Duodenal mucosa (tissue), 2 donors: ENCODE measurements around the gene SPRED3.
A peak's percentile ranks its signal among the peaks of the same experiment; 100 is the strongest.
"Not testable (repeated sequence)": the region's sequence is repeated elsewhere in the genome, so short reads cannot be mapped to it uniquely, and the experiment has no call there.

ENCODE experiments used
- H3K27ac ChIP-seq: one replicate; pipeline ENCODE4 v1.7.0; 2013; ENCODE audit warnings: low read depth, low read length
- H3K27me3 ChIP-seq, 2 donors: one replicate each; pipeline ENCODE4 v1.7.0; 2013; ENCODE audit warnings: low read length in 2 of 2, control low read depth in 1 of 2; ENCODE audit not compliant: insufficient read depth in 2 of 2, control insufficient read depth in 1 of 2
- H3K36me3 ChIP-seq, 2 donors: one replicate each; pipeline ENCODE4 v1.7.0; 2013; ENCODE audit warnings: low read length in 2 of 2, control low read depth in 1 of 2; ENCODE audit not compliant: insufficient read depth in 2 of 2, control insufficient read depth in 1 of 2
- H3K4me1 ChIP-seq, 2 donors: one replicate each; pipeline ENCODE4 v1.7.0; 2013; ENCODE audit warnings: low read length in 2 of 2, control low read depth in 1 of 2; ENCODE audit not compliant: insufficient read depth in 2 of 2, control insufficient read depth in 1 of 2
- H3K4me3 ChIP-seq, 2 donors: one replicate each; pipeline ENCODE4 v1.7.0; 2013; ENCODE audit warnings: low read length in 2 of 2, low read depth in 1 of 2
- H3K9ac ChIP-seq, 2 donors: one replicate each; pipeline ENCODE4 v1.7.0; 2013; ENCODE audit warnings: low read length in 2 of 2, low read depth in 1 of 2
- H3K9me3 ChIP-seq, 2 donors: one replicate each; pipeline ENCODE4 v1.7.0; 2013; ENCODE audit warnings: low read length in 2 of 2, control low read depth in 1 of 2; ENCODE audit not compliant: control insufficient read depth in 1 of 2

The SPRED3 gene

GRCh38 chr19:38427035-38427677 is 38.7 kb downstream of the SPRED3 start:
- not testable (repeated sequence) for H3K4me3 ChIP-seq, H3K27me3 ChIP-seq, H3K4me1 ChIP-seq, H3K27ac ChIP-seq, H3K9me3 ChIP-seq, H3K36me3 ChIP-seq, H3K9ac ChIP-seq

- H3K27ac ChIP-seq, result no peak overlapping the region
- H3K9ac ChIP-seq, result no peak overlapping the region
- no peaks in the 10 kb centered on the region for H3K36me3 ChIP-seq
- H3K4me3 ChIP-seq, result no peak overlapping the region
- H3K4me1 ChIP-seq, result no peaks in the 10 kb centered on the region
- no peaks in the 10 kb centered on the region for H3K9me3 ChIP-seq
- H3K27me3 ChIP-seq, result peaks cover 0 to 11% of the 10 kb centered on the region in 2 donors
These were observed 40.7 kb downstream of the SPRED3 start for GRCh38 chr19:38429055-38429810.

GRCh38 chr19:38429811-38430156 is 41.3 kb downstream of the SPRED3 start:
- Histone ChIP-seq H3K27me3 (peaks cover 0 to 16% of the 10 kb centered on the region in 2 donors), H3K27ac (no peak overlapping the region)

GRCh38 chr19:38430931-38431330 is 42.4 kb downstream of the SPRED3 start:
- Histone ChIP-seq H3K9me3 (no peaks in the 10 kb centered on the region), H3K27me3 (peaks cover 4 to 16% of the 10 kb centered on the region in 2 donors), H3K27ac (no peak overlapping the region), H3K4me3 (no peak overlapping the region), H3K36me3 (no peaks in the 10 kb centered on the region), H3K4me1 (no peaks in the 10 kb centered on the region), H3K9ac (no peak overlapping the region)

More at GRCh38 chr19:38429811-38430156, 41.3 kb downstream of the SPRED3 start:
- no peak overlapping the region for H3K4me3 ChIP-seq
- no peak overlapping the region for H3K9ac ChIP-seq
- no peaks in the 10 kb centered on the region for H3K36me3 ChIP-seq
- H3K9me3 ChIP-seq, result no peaks in the 10 kb centered on the region
- H3K4me1 ChIP-seq, result no peaks in the 10 kb centered on the region

- H3K27ac ChIP-seq, result no peak within 1 kb of the TSS
- no peak within 1 kb of the TSS for H3K9ac ChIP-seq
- peaks cover 4 to 16% of the 10 kb centered on the region in 2 donors for H3K27me3 ChIP-seq
- H3K4me3 ChIP-seq, result peak within 1 kb of the TSS in 1 of 2 donors; percentile 19
- H3K36me3 ChIP-seq, result no peaks in the 10 kb centered on the region
- no peaks in the 10 kb centered on the region for H3K4me1 ChIP-seq
- H3K9me3 ChIP-seq, result no peaks in the 10 kb centered on the region
These were observed 44.8 kb downstream of the SPRED3 start, which contains the start of gene RYR1 for GRCh38 chr19:38433268-38433733. Gene RYR1, plus strand, starts transcription at chr19:38433691. Its CDS starts 139 bp downstream, at chr19:38433830.

GRCh38 chr19:38434549-38435051 is 46.1 kb downstream of the SPRED3 start:
- Histone ChIP-seq H3K27ac (no peak overlapping the region), H3K27me3 (peaks cover 4 to 16% of the 10 kb centered on the region in 2 donors), H3K4me3 (no peak overlapping the region), H3K9ac (no peak overlapping the region), H3K9me3 (no peaks in the 10 kb centered on the region), H3K36me3 (no peaks in the 10 kb centered on the region), H3K4me1 (no peaks in the 10 kb centered on the region)

GRCh38 chr19:38437295-38437694 is 48.8 kb downstream of the SPRED3 start:
- H3K27me3 ChIP-seq, result peaks cover 4 to 16% of the 10 kb centered on the region in 2 donors
- H3K4me3 ChIP-seq, result no peak overlapping the region
- H3K27ac ChIP-seq, result no peak overlapping the region
- no peaks in the 10 kb centered on the region for H3K4me1 ChIP-seq
- H3K36me3 ChIP-seq, result no peaks in the 10 kb centered on the region
- H3K9me3 ChIP-seq, result no peaks in the 10 kb centered on the region
- H3K9ac ChIP-seq, result no peak overlapping the region

GRCh38 chr19:38437917-38438316 is 49.4 kb downstream of the SPRED3 start:
- Histone ChIP-seq H3K4me1 (no peaks in the 10 kb centered on the region), H3K36me3 (no peaks in the 10 kb centered on the region), H3K27me3 (peaks cover 4 to 16% of the 10 kb centered on the region in 2 donors), H3K4me3 (no peak overlapping the region), H3K9ac (no peak overlapping the region), H3K9me3 (no peaks in the 10 kb centered on the region), H3K27ac (no peak overlapping the region)

DNA sequence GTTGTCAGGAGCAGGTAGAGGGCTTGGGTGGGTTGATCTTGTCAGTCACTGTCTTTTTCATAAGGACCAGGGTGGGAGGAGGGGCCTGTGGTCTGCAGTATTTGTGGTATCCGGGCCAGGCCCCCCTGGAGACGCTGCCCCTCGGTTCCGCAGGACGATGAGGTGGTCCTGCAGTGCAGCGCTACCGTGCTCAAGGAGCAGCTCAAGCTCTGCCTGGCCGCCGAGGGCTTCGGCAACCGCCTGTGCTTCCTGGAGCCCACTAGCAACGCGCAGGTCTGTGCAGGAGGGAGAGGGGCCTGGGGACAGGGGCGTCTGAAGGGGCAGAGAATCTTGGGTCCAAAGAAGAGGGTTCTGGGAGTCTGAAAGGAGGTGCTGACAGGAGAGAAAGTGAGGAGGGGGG is 52.1 kb downstream of the SPRED3 start:
- no peaks in the 10 kb centered on the region for H3K27me3 ChIP-seq
- no peaks in the 10 kb centered on the region for H3K9me3 ChIP-seq
- H3K4me3 ChIP-seq, result no peak overlapping the region
- H3K9ac ChIP-seq, result no peak overlapping the region
- no peaks in the 10 kb centered on the region for H3K4me1 ChIP-seq
- no peak overlapping the region for H3K27ac ChIP-seq
- H3K36me3 ChIP-seq, result no peaks in the 10 kb centered on the region

- Histone ChIP-seq H3K4me1 (no peaks in the 10 kb centered on the region), H3K27ac (no peak overlapping the region), H3K27me3 (no peaks in the 10 kb centered on the region), H3K9me3 (no peaks in the 10 kb centered on the region), H3K9ac (no peak overlapping the region), H3K4me3 (no peak overlapping the region), H3K36me3 (no peaks in the 10 kb centered on the region)
These were observed 53.3 kb downstream of the SPRED3 start for GRCh38 chr19:38441657-38442348.
